GM13977 (cell line): ENCODE results near the gene FLOT1.

Experiments used
- DNase-seq: peaks from one replicate; pipeline ENCODE4 v3.0.0; 2012; ENCODE audit warnings: low spot score
- in situ Hi-C: fragments of 300-500 bp; cut with MboI; formaldehyde crosslinking; loops from one replicate; pipeline ENCODE4 v1.12.0; 2022; ENCODE audit warnings: low sequenced_read_pairs, low pct_unique_long_range_greater_than_20kb, mixed read lengths, inconsistent platforms; ENCODE audit not compliant: unreplicated experiment
- TF ChIP-seq, protein P1 (sequence below): IDR thresholded peaks from 2 replicates; pipeline ENCODE4 v1.5.1; 2012; ENCODE audit warnings: mild to moderate bottlenecking, control low read depth; ENCODE audit not compliant: insufficient read depth; ENCODE audit errors: extremely low read depth, missing control alignments

FLOT1 gene

GRCh38 chr6:30707281-30707850, 35.1 kb downstream of the FLOT1 start:
- TF ChIP-seq, protein P1, sequence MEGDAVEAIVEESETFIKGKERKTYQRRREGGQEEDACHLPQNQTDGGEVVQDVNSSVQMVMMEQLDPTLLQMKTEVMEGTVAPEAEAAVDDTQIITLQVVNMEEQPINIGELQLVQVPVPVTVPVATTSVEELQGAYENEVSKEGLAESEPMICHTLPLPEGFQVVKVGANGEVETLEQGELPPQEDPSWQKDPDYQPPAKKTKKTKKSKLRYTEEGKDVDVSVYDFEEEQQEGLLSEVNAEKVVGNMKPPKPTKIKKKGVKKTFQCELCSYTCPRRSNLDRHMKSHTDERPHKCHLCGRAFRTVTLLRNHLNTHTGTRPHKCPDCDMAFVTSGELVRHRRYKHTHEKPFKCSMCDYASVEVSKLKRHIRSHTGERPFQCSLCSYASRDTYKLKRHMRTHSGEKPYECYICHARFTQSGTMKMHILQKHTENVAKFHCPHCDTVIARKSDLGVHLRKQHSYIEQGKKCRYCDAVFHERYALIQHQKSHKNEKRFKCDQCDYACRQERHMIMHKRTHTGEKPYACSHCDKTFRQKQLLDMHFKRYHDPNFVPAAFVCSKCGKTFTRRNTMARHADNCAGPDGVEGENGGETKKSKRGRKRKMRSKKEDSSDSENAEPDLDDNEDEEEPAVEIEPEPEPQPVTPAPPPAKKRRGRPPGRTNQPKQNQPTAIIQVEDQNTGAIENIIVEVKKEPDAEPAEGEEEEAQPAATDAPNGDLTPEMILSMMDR, result no peak
- no peak for DNase-seq
- in situ Hi-C loops, result no loop called here

DNA sequence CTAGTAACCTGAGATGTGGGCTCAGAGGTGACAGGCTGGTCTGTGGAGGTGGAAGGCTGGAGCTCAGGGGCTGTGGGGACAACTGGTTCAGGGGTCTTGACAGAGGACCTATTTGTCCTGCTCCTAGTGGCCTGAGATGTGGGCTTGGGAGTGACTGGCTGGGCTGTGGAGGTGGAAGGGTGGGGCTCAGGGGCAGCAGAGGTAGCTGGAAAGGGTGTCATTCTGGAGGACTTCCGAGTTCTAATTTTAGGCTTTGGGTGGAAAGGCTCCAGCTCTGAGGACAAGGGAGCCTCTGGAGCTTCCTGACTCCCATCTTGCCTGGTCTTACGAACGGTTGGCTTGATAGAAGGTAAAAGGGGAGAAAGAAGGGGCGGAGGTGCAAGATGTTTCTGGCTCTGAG, 36.9 kb downstream of the FLOT1 start:
- in situ Hi-C loops, result no loop called here
- TF ChIP-seq, protein P1, result no peak

DNA sequence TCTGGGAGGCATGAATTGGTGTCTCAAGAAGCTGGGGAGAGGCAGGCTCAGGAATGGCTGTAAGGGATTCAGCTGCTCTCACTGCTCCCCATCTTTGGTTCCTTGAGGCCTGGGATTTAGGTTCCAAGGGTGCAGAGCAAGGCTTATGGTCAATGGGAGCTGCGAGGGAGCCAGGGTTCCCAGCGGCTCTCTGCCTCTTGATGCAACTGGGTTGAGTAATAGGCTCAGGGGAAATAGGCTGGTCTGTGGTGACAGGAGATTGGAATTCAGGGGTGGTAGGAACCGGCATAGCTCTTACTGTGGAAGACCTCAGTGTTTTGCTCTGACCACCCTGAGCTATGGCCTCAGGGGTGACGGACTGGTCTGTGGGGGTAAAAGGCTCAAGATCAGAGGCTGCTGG, 38.7 kb downstream of the FLOT1 start:
- no peak for DNase-seq
- in situ Hi-C loops, result no loop called here
- TF ChIP-seq, protein P1, result no peak

More for the DNA sequence above, 36.9 kb downstream of the FLOT1 start:
- DNase-seq, result no peak

GRCh38 chr6:30703011-30703410, 39.5 kb downstream of the FLOT1 start:
- in situ Hi-C loops, result no loop called here
- DNase-seq, result no peak
- TF ChIP-seq, protein P1, result no peak

- in situ Hi-C loops, result no loop called here
- no peak for DNase-seq
- TF ChIP-seq, protein P1, result no peak
These were observed 42.1 kb downstream of the FLOT1 start for GRCh38 chr6:30700340-30700739.

DNA sequence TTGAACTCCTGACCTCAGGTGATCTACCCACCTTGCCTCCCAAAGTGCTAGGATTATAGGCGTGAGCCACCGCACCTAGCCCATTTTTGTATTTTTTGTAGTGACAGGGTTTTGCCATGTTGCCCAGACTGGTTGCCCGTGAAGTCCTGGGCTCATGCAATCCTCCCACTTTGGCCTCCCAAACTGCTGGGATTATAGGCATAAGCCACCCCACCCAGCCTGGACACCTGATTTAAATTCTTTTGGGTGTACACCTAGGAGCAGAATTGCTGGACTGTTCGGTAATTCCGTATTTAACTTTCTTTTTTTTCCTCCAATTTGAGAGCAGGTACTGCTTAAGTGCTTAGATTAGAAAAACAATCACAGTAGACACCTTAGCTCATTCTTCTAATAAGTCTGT, 46.1 kb downstream of the FLOT1 start:
- in situ Hi-C loops, result no loop called here
- no peak for DNase-seq
- TF ChIP-seq, protein P1, result no peak
